Stimulated activated CD4-positive, alpha-beta T cell treated with anti-CD3 and anti-CD28 coated beads, Interleukin-4, amount 100 ng/mL, for 1 hour (primary cell): ENCODE measurements around the gene CFAP69.
A peak's percentile ranks its signal among the peaks of the same experiment; 100 is the strongest.

Experiments
- DNase-seq: peaks from one replicate; pipeline ENCODE4 v3.0.0-alpha.2; 2020

The CFAP69 gene, protein sequence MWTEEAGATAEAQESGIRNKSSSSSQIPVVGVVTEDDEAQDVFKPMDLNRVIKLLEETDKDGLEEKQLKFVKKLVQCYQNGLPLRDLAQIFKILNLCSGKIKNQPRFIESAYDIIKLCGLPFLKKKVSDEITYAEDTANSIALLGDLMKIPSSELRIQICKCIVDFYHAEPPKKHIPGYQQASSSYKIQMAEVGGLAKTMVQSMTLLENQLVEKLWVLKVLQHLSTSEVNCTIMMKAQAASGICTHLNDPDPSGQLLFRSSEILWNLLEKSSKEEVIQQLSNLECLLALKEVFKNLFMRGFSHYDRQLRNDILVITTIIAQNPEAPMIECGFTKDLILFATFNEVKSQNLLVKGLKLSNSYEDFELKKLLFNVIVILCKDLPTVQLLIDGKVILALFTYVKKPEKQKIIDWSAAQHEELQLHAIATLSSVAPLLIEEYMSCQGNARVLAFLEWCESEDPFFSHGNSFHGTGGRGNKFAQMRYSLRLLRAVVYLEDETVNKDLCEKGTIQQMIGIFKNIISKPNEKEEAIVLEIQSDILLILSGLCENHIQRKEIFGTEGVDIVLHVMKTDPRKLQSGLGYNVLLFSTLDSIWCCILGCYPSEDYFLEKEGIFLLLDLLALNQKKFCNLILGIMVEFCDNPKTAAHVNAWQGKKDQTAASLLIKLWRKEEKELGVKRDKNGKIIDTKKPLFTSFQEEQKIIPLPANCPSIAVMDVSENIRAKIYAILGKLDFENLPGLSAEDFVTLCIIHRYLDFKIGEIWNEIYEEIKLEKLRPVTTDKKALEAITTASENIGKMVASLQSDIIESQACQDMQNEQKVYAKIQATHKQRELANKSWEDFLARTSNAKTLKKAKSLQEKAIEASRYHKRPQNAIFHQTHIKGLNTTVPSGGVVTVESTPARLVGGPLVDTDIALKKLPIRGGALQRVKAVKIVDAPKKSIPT

DNA sequence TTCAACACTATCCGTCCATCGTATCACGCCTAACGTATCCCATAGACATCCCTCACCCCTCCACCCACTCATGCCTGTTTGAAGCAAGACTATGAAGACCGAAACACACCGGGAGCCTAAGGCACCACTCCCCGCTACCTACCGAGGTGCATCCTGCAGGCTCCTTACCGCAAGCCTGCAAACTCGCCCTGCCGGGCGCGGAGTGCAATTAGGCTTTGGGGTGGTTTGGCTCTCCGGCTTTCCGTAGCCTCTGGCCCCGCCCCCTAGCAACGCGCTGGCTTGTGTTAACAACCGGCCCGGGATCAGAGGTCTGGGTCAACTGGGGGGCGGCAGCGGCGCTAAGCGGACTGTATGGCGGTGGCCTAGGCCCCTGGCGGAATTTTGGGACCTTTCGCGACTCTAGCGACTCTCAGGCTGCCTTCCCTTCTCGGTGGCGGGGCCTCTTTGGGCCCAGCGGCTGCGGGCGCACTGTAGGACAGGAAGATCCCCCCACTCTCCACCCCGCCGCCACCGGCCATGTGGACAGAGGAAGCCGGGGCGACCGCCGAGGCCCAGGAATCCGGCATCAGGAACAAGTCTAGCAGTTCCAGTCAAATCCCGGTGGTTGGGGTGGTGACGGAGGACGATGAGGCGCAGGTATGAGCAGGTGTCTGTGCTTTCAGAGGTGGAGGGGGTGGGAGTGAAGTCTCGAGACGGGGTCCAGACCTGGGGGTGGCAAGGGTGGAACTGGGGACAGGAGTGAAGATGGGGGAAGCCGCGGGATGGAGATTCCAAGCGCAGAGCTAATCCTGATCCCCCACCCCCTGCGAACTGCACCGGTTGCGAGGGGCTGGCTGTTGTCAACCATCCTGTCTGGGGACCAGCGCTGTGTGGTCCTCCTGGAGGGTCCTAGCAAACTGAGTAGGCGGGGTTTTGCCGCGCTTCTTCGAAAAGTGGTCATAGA, at the start of gene CFAP69:
CFAP69 (plus strand) TSS at position 266 of the 943 bp plus-strand sequence; CDS start at position 517, 251 bp downstream.
- peak; percentile 89 for DNase-seq

- DNase-seq: no peak
These were observed 43.3 kb upstream of the CFAP69 start for GRCh38 chr7:90201500-90202195.

- no peak for DNase-seq
These were observed 37.0 kb upstream of the CFAP69 start for GRCh38 chr7:90207956-90208355.

GRCh38 chr7:90209776-90210175, 35.2 kb upstream of the CFAP69 start:
- DNase-seq: no peak

DNA sequence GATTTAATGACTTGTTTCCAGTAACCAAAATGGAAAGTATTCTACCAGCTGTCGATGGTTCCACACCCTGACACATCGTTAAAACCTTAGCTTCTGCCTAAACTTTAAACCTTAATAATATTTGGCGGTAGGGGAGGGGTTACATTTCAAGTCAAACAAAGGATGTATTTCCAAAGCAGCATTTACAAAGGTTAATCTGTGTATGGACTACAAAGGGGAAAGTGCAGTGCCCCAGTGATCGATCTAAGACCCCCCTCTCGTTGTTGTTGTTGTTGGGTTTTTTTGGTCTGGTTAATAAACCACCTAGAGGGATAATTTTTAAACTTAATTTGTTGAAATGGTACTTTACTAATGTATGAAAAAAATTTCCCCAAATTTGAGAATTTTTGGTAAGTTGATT, 34.5 kb upstream of the CFAP69 start:
- DNase-seq: no peak

DNA sequence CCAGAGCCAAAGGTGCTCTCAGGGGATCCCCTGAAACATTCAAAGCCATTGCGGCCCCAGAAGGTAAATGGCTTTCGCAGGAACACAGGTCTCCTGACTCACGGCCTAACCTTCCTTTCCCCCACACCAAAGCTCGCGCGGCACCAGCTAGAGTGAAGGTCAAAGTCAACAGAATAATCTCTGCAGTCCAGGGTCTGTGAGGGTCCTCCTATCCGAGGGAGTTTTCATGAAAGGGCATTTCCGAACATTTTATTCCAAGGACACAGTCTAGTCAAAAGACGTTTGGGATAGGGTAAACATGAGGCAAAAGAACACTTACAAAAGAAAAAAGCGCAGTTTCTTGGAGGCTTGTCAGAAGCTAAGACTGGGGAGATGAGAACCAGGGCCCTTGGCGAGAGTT, 34.0 kb upstream of the CFAP69 start:
- DNase-seq: no peak

- DNase-seq: peak; percentile 28
These were observed 33.4 kb upstream of the CFAP69 start, which contains the start of gene STEAP2 for GRCh38 chr7:90211391-90212148. STEAP2 (plus strand) TSS chr7:90211740; CDS start chr7:90225083, 13,343 bp downstream.

DNA sequence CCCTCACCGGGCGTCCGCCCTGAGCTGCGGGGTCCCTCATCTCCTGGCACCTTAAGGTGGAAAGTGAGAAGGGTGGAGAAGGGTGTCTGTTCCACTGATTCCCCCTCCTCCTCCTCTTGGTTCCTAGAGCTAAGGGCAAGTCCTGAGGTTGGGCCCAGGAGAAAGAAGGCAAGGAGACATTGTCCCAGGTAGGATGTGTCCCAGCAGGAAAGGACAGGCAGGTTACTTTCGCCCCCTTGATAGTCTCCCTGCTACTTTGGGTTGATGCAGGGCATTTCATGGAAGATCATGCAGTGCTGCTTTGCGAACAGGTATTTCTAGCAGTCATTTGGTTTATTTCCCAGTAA, 32.9 kb upstream of the CFAP69 start:
- DNase-seq: no peak

GRCh38 chr7:90213521-90213920, 31.5 kb upstream of the CFAP69 start:
- DNase-seq: no peak

GRCh38 chr7:90216080-90216674, 28.8 kb upstream of the CFAP69 start:
- no peak for DNase-seq

GRCh38 chr7:90216771-90217170, 28.2 kb upstream of the CFAP69 start:
- no peak for DNase-seq

- DNase-seq: no peak
These were observed 22.6 kb upstream of the CFAP69 start for GRCh38 chr7:90222390-90222789.

GRCh38 chr7:90222811-90223725, 21.9 kb upstream of the CFAP69 start:
- no peak for DNase-seq

- no peak for DNase-seq
These were observed 20.8 kb upstream of the CFAP69 start for GRCh38 chr7:90224195-90224594.

DNA sequence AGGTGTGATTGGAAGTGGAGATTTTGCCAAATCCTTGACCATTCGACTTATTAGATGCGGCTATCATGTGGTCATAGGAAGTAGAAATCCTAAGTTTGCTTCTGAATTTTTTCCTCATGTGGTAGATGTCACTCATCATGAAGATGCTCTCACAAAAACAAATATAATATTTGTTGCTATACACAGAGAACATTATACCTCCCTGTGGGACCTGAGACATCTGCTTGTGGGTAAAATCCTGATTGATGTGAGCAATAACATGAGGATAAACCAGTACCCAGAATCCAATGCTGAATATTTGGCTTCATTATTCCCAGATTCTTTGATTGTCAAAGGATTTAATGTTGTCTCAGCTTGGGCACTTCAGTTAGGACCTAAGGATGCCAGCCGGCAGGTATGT, 19.8 kb upstream of the CFAP69 start:
- DNase-seq: no peak

DNA sequence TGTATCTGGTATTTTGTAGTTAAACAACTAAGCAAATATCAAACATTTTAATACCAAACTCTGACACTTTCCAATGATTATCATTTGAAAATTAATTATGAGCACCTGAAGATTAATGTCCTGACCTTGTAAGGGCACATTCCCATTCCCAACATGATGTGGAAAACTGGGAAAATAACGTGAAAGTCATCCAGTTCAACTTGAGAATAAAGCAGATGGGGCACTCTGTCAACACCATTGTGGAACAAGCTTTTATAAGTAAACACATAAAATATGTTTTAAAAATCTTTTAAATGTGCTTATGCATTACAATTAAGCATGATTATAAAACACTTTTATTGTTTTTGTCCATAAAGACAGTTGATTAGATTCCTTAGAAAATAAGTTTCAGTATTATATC, 19.4 kb upstream of the CFAP69 start:
- no peak for DNase-seq

GRCh38 chr7:90227259-90227658, 17.7 kb upstream of the CFAP69 start:
- no peak for DNase-seq

DNA sequence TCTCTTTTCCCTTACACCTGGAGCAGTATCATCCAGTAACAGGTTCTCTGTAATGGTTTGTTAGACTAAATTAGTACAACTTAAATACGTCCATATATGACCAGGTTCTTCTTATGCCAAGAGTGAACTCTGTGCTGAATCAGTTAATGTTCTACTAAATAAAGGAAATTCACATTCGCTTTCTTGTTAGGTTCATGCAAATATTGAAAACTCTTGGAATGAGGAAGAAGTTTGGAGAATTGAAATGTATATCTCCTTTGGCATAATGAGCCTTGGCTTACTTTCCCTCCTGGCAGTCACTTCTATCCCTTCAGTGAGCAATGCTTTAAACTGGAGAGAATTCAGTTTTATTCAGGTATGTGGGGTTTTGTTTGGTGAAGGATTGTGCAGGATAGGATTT, 15.3 kb upstream of the CFAP69 start:
- DNase-seq: no peak

DNA sequence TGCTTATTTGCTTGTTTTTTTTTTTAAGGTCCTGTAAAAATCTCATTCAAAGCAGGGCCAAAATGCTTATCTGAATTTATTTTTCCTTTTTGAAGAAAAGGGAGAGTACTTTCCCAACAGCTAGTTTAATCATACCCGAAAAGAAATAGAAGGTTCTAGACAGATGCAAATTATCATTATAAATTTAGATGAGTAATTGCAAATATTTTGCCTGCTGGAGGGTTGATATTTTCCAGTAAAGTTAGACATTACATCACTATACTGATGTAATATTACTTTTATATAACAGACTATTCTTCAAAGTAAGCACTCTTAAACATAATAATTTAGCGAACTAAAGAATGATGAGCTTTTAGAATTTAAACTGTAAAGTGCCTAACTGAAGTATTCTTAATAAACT, 14.1 kb upstream of the CFAP69 start:
- DNase-seq: no peak

- no peak for DNase-seq
These were observed 13.7 kb upstream of the CFAP69 start for GRCh38 chr7:90231304-90231703.
